A549 (cell line): ENCODE results near the gene CDKN1B. TPM values are rescaled to one million over a fixed set of nuclear protein-coding genes. Genes with fewer than 3 reads are reported as not detected.

Experiments used
- ATAC-seq, 2 experiments: fragments of 200-7000 bp in 1 of 2; fragments of >200 bp in 1 of 2; cut with Nextera tagmentation in 1 of 2; cut with Tn5 transposase in 1 of 2; 3 replicates each; pipeline versions ENCODE4 v1.8.0 to v1.9.1; 2018 to 2020; ENCODE audit warnings: mild to moderate bottlenecking in 1 of 2, moderate library complexity in 1 of 2
- CTCF ChIA-PET: fragments of 300-600 bp; sonication (Branson Sonifier 250); formaldehyde crosslinking; extraction: SDS; loops from one replicate; lab custom pipeline; 2021; ENCODE audit warnings: antibody characterized with exemption, inconsistent platforms; lab: Yijun Ruan, JAX
- POLR2A ChIA-PET: fragments of 350-600 bp; formaldehyde crosslinking; extraction: SDS; loops from one replicate; lab custom pipeline; 2021; ENCODE audit warnings: antibody characterized with exemption, inconsistent platforms; lab: Yijun Ruan, JAX
- DNase-seq, 2 experiments: peaks; one replicate each; pipeline versions ENCODE4 v3.0.0 to v3.0.0-alpha.2; 2011 to 2016; ENCODE audit warnings: low read depth in 1 of 2, low spot score in 1 of 2
- FAIRE-seq: peaks from 2 replicates; lab custom pipeline; 2011; peaks lifted over from hg19 to GRCh38; lab: Jason Lieb, UNC
- H3K27ac ChIP-seq, 2 experiments: fragments of >200 bp; sonication (Bioruptor Twin); formaldehyde crosslinking; 3 replicates each; pipeline ENCODE4 v1.5.1; 2016 to 2017
- H3K4me1 ChIP-seq: fragments of >200 bp; sonication (Bioruptor Twin); formaldehyde crosslinking; 3 replicates; pipeline ENCODE4 v1.6.1; 2016
- H3K4me2 ChIP-seq: fragments of >200 bp; sonication (Bioruptor Twin); formaldehyde crosslinking; 3 replicates; pipeline ENCODE4 v1.6.1; 2016
- H3K4me3 ChIP-seq: fragments of >200 bp; sonication (Bioruptor Twin); formaldehyde crosslinking; 3 replicates; pipeline ENCODE4 v1.5.1; 2016
- H3K9me3 ChIP-seq: fragments of >200 bp; sonication (Bioruptor Twin); formaldehyde crosslinking; 3 replicates; pipeline ENCODE4 v1.6.1; 2016
- ATOH8 ChIP-seq: fragments of 250-450 bp; sonication (Bioruptor Pico); IDR thresholded peaks from 2 replicates; pipeline ENCODE4 v1.5.0; 2020; ENCODE audit warnings: low read depth, mild to moderate bottlenecking, moderate library complexity
- CBX8 ChIP-seq: fragments of 200-600 bp; sonication (generic); IDR thresholded peaks from 2 replicates; pipeline ENCODE4 v1.6.1; 2016
- CEBPB ChIP-seq, 2 experiments: fragments of >200 bp in 1 of 2; sonication (Bioruptor Twin) in 1 of 2; formaldehyde crosslinking in 1 of 2; IDR thresholded peaks; 2 replicates each; pipeline ENCODE4 v1.6.1; 2012 to 2016
- ESRRA ChIP-seq: fragments of 150-350 bp; IDR thresholded peaks from 2 replicates; pipeline ENCODE4 v1.6.1; 2014; ENCODE audit warnings: mild to moderate bottlenecking, low read length, borderline replicate concordance
- HDAC2 ChIP-seq: fragments of 200-600 bp; sonication (generic); IDR thresholded peaks from 2 replicates; pipeline ENCODE4 v1.6.1; 2016
- HOXA7 ChIP-seq: fragments of 250-450 bp; sonication (Bioruptor Pico); IDR thresholded peaks from 2 replicates; pipeline ENCODE4 v1.5.0; 2020; ENCODE audit warnings: mild to moderate bottlenecking, moderate library complexity
- HOXB13 ChIP-seq: fragments of 250-450 bp; sonication (Bioruptor Pico); IDR thresholded peaks from 2 replicates; pipeline ENCODE4 v1.5.0; 2020; ENCODE audit warnings: low read depth, mild to moderate bottlenecking, moderate library complexity
- KDM5A ChIP-seq: fragments of 200-600 bp; sonication (generic); IDR thresholded peaks from 2 replicates; pipeline ENCODE4 v1.6.1; 2016; ENCODE audit warnings: antibody characterized with exemption, mild to moderate bottlenecking
- MAX ChIP-seq: IDR thresholded peaks from 2 replicates; pipeline ENCODE4 v1.6.1; 2012
- MAZ ChIP-seq: fragments of 150-350 bp; IDR thresholded peaks from 2 replicates; pipeline ENCODE4 v1.6.1; 2014; ENCODE audit warnings: antibody characterized with exemption, low read depth, low read length, borderline replicate concordance
- NFE2L2 ChIP-seq: fragments of 150-350 bp; conservative IDR thresholded peaks from 2 replicates; pipeline ENCODE4 v1.6.1; 2014; ENCODE audit warnings: low read length
- NR3C1 ChIP-seq: fragments of >200 bp; sonication (Bioruptor Twin); formaldehyde crosslinking; IDR thresholded peaks from 3 replicates; pipeline ENCODE4 v1.6.1; 2017
- PHF8 ChIP-seq: fragments of 200-600 bp; sonication (generic); IDR thresholded peaks from 2 replicates; pipeline ENCODE4 v1.6.1; 2016; ENCODE audit warnings: low read depth, mild to moderate bottlenecking, antibody characterized with exemption, moderate library complexity, borderline replicate concordance
- POLR2AphosphoS2 ChIP-seq: conservative IDR thresholded peaks from 2 replicates; pipeline ENCODE4 v1.6.1; 2012; ENCODE audit warnings: low read length, improper control_type of control experiment, inconsistent platforms
- RCOR1 ChIP-seq: fragments of 150-350 bp; IDR thresholded peaks from 2 replicates; pipeline ENCODE4 v1.6.1; 2014; ENCODE audit warnings: antibody characterized with exemption, low read length, low read depth
- RFX5 ChIP-seq: fragments of 450-650 bp; IDR thresholded peaks from 2 replicates; pipeline ENCODE4 v1.7.1; 2014; ENCODE audit warnings: antibody characterized with exemption, mild to moderate bottlenecking, moderate library complexity
- RNF2 ChIP-seq: fragments of 200-600 bp; sonication (generic); IDR thresholded peaks from 2 replicates; pipeline ENCODE4 v1.6.1; 2016; ENCODE audit warnings: low read depth, mild to moderate bottlenecking, antibody characterized with exemption, moderate library complexity, borderline replicate concordance
- TFCP2L1 ChIP-seq: fragments of 250-450 bp; sonication (Bioruptor Pico); IDR thresholded peaks from 2 replicates; pipeline ENCODE4 v1.5.0; 2021; ENCODE audit warnings: mild to moderate bottlenecking
- ZSCAN20 ChIP-seq: fragments of 250-450 bp; sonication (Bioruptor Pico); IDR thresholded peaks from 2 replicates; pipeline ENCODE4 v1.8.0; 2022; ENCODE audit warnings: mild to moderate bottlenecking, moderate library complexity
- WGBS: methylation state at CpG from one replicate; pipeline ENCODE4 v1.1.6; 2017; ENCODE audit errors: missing lambda C conversion rate; 5-methylcytosine and 5-hydroxymethylcytosine counted together
- polyA plus RNA-seq, 4 experiments: library from polyadenylated mRNA; depleted of rRNA in 3 of 4; stranded (reverse); fragments of >200 nt; fragmentation: RNase III in 1 of 4; extraction: RNeasy Plus Mini Kit Qiagen cat#74134 plus additional on column Dnase treatment in 1 of 4; gene quantifications; 2 replicates in 3 of 4; 3 replicates in 1 of 4; pipeline ENCODE4 v1.2.3, GENCODE V29; 2011 to 2017
- TF ChIP-seq, protein P1 (sequence below): IDR thresholded peaks from 2 replicates; pipeline ENCODE4 v1.6.1; 2012
- TF ChIP-seq, protein P2 (sequence below): fragments of 250-450 bp; sonication (Bioruptor Pico); IDR thresholded peaks from 2 replicates; pipeline ENCODE4 v1.5.0; 2021; ENCODE audit warnings: mild to moderate bottlenecking, moderate library complexity, borderline replicate concordance
- TF ChIP-seq, protein P3 (sequence below): fragments of >200 bp; sonication (Bioruptor Twin); formaldehyde crosslinking; IDR thresholded peaks from 3 replicates; pipeline ENCODE4 v1.6.1; 2016

Gene CDKN1B
- polyA plus RNA-seq, 2 of the 4 experiments (the other 2 are of a cell fraction) = 20.3 to 26.8 TPM

GRCh38 chr12:12681061-12681765, 36.0 kb upstream of the CDKN1B start:
- 73% methylated on average over 5 of the region's 5 CpGs for WGBS
- FAIRE-seq = no peak
- H3K27ac ChIP-seq = no peak overlapping the region
- no peak for ATAC-seq
- POLR2A ChIA-PET = no interaction called here
- no peaks in the 10 kb centered on the region for H3K4me1 ChIP-seq
- TF ChIP-seq POLR2AphosphoS2 (no peak), CBX8 (no peak), HOXB13 (no peak), TFCP2L1 (CRISPR knock-in tag) (no peak), MAZ (no peak), RNF2 (no peak), ATOH8 (CRISPR knock-in tag) (no peak), RFX5 (no peak), PHF8 (no peak), ESRRA (no peak), CEBPB (IDR thresholded peaks at IDR 0.05) (no peak)
- TF ChIP-seq, protein P1, sequence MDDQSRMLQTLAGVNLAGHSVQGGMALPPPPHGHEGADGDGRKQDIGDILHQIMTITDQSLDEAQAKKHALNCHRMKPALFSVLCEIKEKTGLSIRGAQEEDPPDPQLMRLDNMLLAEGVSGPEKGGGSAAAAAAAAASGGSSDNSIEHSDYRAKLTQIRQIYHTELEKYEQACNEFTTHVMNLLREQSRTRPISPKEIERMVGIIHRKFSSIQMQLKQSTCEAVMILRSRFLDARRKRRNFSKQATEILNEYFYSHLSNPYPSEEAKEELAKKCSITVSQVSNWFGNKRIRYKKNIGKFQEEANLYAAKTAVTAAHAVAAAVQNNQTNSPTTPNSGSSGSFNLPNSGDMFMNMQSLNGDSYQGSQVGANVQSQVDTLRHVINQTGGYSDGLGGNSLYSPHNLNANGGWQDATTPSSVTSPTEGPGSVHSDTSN = no peak
- TF ChIP-seq, all 56 proteins: peak for 0
- CTCF ChIA-PET = interaction anchor here (0.6 to 1.6 kb wide), 6 partner anchors 8 to 1948 kb away, joined by 3 to 5 read pairs (median 4); no protein-coding TSS in a partner anchor
- H3K4me3 ChIP-seq = no peak overlapping the region
- DNase-seq = no peak
- H3K9me3 ChIP-seq = no peaks in the 10 kb centered on the region
- H3K4me2 ChIP-seq = no peak overlapping the region

DNA sequence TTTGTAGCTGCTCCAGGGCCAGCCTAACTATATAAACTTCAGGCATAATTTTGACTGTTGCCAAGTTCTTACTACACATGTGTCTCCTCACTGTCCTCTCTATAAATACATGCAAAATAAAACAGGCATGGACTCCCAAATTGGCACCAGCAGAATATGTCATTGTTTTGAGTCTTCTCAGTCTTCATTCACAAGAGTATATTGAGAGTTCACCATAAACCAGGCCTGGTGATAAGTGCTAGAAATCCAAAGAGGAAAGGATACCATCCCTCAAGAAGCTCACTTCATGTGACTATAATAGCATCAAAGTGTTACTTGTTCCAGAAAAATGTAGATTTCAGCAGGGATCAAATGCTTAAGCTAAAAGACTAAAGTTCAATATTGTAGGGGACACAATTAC, 34.9 kb upstream of the CDKN1B start:
- no peak overlapping the region for H3K4me3 ChIP-seq
- FAIRE-seq = peak; percentile 23
- CTCF ChIA-PET = interaction anchor here (1.1 to 1.6 kb wide), 2 partner anchors 9 to 27 kb away, joined by 4 to 5 read pairs; no protein-coding TSS in a partner anchor
- no peak for DNase-seq
- no peak overlapping the region for H3K4me2 ChIP-seq
- no peaks in the 10 kb centered on the region for H3K9me3 ChIP-seq
- ATAC-seq = no peak
- no peaks in the 10 kb centered on the region for H3K4me1 ChIP-seq
- no peak for TF ChIP-seq RNF2
- no peak for TF ChIP-seq NFE2L2
- TF ChIP-seq ZSCAN20 (CRISPR knock-in tag) = no peak
- no peak for TF ChIP-seq KDM5A
- TF ChIP-seq HDAC2 = no peak
- TF ChIP-seq MAX = no peak
- TF ChIP-seq NR3C1 = no peak
- TF ChIP-seq RCOR1 = no peak
- TF ChIP-seq, protein P2, sequence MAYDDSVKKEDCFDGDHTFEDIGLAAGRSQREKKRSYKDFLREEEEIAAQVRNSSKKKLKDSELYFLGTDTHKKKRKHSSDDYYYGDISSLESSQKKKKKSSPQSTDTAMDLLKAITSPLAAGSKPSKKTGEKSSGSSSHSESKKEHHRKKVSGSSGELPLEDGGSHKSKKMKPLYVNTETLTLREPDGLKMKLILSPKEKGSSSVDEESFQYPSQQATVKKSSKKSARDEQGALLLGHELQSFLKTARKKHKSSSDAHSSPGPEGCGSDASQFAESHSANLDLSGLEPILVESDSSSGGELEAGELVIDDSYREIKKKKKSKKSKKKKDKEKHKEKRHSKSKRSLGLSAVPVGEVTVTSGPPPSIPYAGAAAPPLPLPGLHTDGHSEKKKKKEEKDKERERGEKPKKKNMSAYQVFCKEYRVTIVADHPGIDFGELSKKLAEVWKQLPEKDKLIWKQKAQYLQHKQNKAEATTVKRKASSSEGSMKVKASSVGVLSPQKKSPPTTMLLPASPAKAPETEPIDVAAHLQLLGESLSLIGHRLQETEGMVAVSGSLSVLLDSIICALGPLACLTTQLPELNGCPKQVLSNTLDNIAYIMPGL (CRISPR knock-in tag) = no peak
- TF ChIP-seq, protein P1 = no peak
- TF ChIP-seq, protein P3, sequence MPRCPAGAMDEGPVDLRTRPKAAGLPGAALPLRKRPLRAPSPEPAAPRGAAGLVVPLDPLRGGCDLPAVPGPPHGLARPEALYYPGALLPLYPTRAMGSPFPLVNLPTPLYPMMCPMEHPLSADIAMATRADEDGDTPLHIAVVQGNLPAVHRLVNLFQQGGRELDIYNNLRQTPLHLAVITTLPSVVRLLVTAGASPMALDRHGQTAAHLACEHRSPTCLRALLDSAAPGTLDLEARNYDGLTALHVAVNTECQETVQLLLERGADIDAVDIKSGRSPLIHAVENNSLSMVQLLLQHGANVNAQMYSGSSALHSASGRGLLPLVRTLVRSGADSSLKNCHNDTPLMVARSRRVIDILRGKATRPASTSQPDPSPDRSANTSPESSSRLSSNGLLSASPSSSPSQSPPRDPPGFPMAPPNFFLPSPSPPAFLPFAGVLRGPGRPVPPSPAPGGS = no peak
- TF ChIP-seq HOXA7 (CRISPR knock-in tag) = no peak
- no peak overlapping the region for H3K27ac ChIP-seq
- POLR2A ChIA-PET = no interaction called here
